Esophagus (tissue), 2 donors: ENCODE results near the gene WDR91. TPM values are rescaled to one million over a fixed set of nuclear protein-coding genes. Genes with fewer than 3 reads are reported as not detected.
"Not testable (repeated sequence)": the region's sequence is repeated elsewhere in the genome, so short reads cannot be mapped to it uniquely, and the experiment has no call there.

Source experiments
- H3K27ac ChIP-seq, 2 donors: one replicate each; pipeline ENCODE4 v1.5.1; 2013; ENCODE audit warnings: low read depth in 2 of 2, mild to moderate bottlenecking in 2 of 2, inconsistent platforms in 1 of 2, low read length in 1 of 2, moderate library complexity in 1 of 2
- H3K27me3 ChIP-seq, 2 donors: one replicate each; pipeline ENCODE4 v1.6.1; 2013; ENCODE audit warnings: low read length in 2 of 2, control low read depth in 1 of 2, mild to moderate bottlenecking in 1 of 2; ENCODE audit not compliant: insufficient read depth in 2 of 2, control insufficient read depth in 1 of 2
- H3K36me3 ChIP-seq, 2 donors: one replicate each; pipeline ENCODE4 v1.6.1; 2013; ENCODE audit warnings: low read length in 1 of 2; ENCODE audit not compliant: control insufficient read depth in 2 of 2, insufficient read depth in 2 of 2
- H3K4me1 ChIP-seq, 2 donors: one replicate each; pipeline ENCODE4 v1.6.1; 2013; ENCODE audit warnings: low read length in 1 of 2; ENCODE audit not compliant: control insufficient read depth in 2 of 2, insufficient read depth in 2 of 2
- H3K4me3 ChIP-seq, 2 donors: one replicate each; pipeline ENCODE4 v1.5.1; 2013; ENCODE audit warnings: low read length in 2 of 2, mild to moderate bottlenecking in 2 of 2, low read depth in 1 of 2, moderate library complexity in 1 of 2
- H3K9me3 ChIP-seq, 2 donors: one replicate each; pipeline ENCODE4 v1.6.1; 2013; ENCODE audit warnings: mild to moderate bottlenecking in 2 of 2, low read depth in 1 of 2, low read length in 1 of 2, moderate library complexity in 1 of 2; ENCODE audit not compliant: control insufficient read depth in 2 of 2, insufficient read depth in 1 of 2
- WGBS, 2 donors: extraction: QIAGEN DNeasy Blood & Tissue Kit; methylation state at CpG; one replicate each; pipeline ENCODE4 v1.1.7; 2013; 5-methylcytosine and 5-hydroxymethylcytosine counted together
- polyA plus RNA-seq, 2 donors: library from polyadenylated mRNA; stranded (reverse); fragments of 200-250 nt; gene quantifications; one replicate each; pipeline ENCODE4 v1.2.3, GENCODE V29; 2013
- donor health status: healthy with polysubstance abuse.
- donor health status: Bipolar disorder and iron deficiency.

Gene WDR91
- polyA plus RNA-seq, 2 donors, result 19.9 to 21.9 TPM

DNA sequence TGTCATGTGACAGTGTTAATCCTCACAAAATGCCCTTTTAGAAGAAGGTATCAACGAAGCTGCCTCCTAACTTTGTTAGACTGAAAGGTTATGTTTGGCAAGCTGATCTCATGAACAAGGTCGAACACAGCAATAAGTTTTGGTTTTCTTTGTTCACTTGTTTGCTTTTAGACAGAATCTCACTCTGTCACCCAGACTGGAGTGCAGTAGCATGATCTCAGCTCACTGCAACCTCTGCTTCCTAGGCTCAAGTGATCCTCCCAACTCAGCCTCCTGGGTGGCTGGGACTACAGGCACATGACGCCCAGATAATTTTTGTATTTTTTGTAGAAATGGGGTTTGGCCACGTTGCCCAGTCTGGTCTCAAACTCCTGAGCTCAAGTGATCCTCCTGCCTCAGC lies 23.4 kb upstream of the WDR91 start:
- Histone ChIP-seq H3K4me1 (no peaks in the 10 kb centered on the region), H3K36me3 (no peaks in the 10 kb centered on the region), H3K27me3 (no peaks in the 10 kb centered on the region), H3K9me3 (peaks cover 3% of the 10 kb centered on the region in 2 donors), H3K27ac (no peak overlapping the region), H3K4me3 (no peak overlapping the region)
- WGBS, 2 donors, result 68 to 69% methylated on average over 4 of the region's 4 CpGs

DNA sequence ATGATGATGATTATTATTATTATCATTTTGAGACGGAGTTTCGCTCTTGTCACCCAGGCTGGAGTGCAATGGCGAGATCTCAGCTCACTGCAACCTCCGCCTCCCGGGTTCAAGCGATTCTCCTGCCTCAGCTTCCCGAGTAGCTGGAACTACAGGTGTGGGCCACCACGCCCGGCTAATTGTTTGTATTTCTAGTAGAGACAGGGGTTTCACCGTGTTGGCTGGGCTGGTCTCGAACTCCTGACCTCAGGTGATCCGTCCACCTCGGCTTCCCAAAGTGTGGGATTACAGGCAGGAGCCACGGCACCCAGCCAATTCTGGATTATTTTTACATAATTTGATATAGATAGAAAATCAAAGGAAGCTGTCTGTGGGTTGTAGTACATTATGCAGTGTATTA lies 22.8 kb upstream of the WDR91 start:
- not testable (repeated sequence) for H3K36me3 ChIP-seq, H3K27me3 ChIP-seq, H3K9me3 ChIP-seq, H3K4me1 ChIP-seq, H3K4me3 ChIP-seq, H3K27ac ChIP-seq
- 82 to 86% methylated on average over 14 of the region's 14 CpGs for WGBS, 2 donors

DNA sequence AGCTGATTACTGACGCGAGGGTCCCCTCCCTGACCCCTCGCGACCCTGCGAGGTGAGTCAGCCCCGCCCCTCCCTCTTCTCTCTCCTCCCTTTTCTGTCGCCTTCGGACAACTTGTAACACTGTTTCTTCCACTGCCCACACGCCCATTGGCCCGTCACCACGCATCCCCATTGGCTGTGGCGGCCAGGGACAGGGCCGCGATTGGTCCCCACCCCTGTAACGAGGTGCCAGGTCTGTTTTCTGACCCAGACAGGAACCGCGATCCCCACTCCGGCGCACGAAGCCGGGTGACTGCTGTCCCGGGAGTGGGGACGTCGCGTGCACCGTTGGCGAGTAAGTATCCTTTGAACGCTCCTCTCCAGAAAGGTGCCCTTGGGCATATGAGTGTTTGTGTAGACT lies 22.2 kb upstream of the WDR91 start, which contains the start of gene STRA8:
TSS of gene STRA8 (plus strand) at position 269 of the 400 bp plus-strand sequence. CDS start 6,687 bp downstream, outside the sequence.
- WGBS, 2 donors, result 91 to 94% methylated on average over 25 to 28 of the region's 28 CpGs

DNA sequence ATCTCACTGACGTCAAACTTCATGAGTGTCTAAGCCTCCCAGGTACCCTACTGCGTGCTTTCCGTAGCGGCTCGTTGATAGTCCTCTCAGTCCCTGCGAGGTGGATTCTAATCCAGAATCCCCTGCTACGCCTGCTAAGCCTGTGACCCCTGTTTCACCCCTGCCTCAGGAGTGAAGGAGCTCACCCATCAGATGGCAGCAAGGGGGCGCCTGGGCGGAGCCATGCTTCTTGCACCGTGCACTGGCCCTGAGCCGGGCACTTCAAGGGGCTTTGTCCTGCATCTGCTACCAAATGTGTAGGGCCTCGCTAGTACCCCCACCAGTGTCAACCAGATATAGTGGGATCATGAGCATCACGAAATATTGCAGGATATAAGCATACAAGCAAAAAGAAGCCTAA lies 21.4 kb upstream of the WDR91 start:
- Histone ChIP-seq H3K4me1 (no peaks in the 10 kb centered on the region), H3K9me3 (peaks cover 0 to 3% of the 10 kb centered on the region in 2 donors)
- WGBS, 2 donors, result 90 to 91% methylated on average over 13 of the region's 13 CpGs

More for the DNA sequence above, 22.2 kb upstream of the WDR91 start, which contains the start of gene STRA8:
- Histone ChIP-seq H3K4me3 (no peak within 1 kb of the TSS), H3K9me3 (peaks cover 3% of the 10 kb centered on the region in 2 donors), H3K27ac (no peak within 1 kb of the TSS), H3K36me3 (no peaks in the 10 kb centered on the region), H3K4me1 (no peaks in the 10 kb centered on the region), H3K27me3 (no peaks in the 10 kb centered on the region)

DNA sequence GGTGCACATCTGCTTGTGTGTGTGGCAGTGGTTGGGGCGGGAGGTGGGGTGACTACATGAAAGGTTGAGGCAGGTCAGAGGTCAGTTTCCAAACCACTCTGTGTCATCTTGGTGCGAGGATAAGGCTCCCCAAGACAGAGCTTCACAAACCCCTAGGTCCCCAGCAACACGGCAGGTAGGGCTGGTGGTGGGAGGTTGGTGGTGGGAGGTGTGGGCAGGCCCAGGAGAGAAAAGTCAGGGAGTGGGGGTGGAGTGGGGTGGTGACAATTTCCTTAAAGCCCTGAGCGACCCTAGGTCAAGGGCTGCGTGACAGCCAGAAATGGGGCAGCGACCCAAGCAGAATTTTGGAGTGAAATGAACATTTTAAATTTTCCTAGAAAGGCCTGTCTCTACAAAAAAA lies 20.8 kb upstream of the WDR91 start:
- Histone ChIP-seq H3K9me3 (peaks cover 0 to 3% of the 10 kb centered on the region in 2 donors), H3K4me1 (no peaks in the 10 kb centered on the region), H3K27ac (no peak overlapping the region), H3K4me3 (no peak overlapping the region), H3K27me3 (no peaks in the 10 kb centered on the region), H3K36me3 (no peaks in the 10 kb centered on the region)
- 94 to 96% methylated on average over 6 of the region's 6 CpGs for WGBS, 2 donors

More for the DNA sequence above, 21.4 kb upstream of the WDR91 start:
- H3K36me3 ChIP-seq, result no peaks in the 10 kb centered on the region
- no peak overlapping the region for H3K4me3 ChIP-seq
- H3K27ac ChIP-seq, result no peak overlapping the region
- H3K27me3 ChIP-seq, result no peaks in the 10 kb centered on the region

DNA sequence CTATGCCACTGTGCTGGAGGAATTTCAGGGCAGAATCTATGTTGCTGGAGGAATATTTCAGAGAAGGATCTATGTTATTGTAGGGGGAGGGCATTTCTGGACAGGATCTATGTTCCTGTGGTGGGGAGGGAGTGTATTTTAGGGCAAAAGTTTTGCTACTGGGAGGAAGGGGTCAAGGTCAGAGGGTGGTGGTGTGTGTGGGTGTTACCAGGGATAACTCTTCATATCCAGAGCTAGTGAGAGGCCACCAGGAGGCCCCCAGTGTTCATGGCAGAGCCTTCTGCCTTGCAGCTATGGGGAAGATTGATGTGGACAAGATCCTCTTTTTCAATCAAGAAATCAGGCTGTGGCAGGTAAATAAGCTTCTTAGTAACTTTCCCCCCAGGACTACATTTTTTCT lies 20.4 kb upstream of the WDR91 start:
- no peak overlapping the region for H3K27ac ChIP-seq
- H3K36me3 ChIP-seq, result no peaks in the 10 kb centered on the region
- no peak overlapping the region for H3K4me3 ChIP-seq
- H3K27me3 ChIP-seq, result no peaks in the 10 kb centered on the region
- H3K9me3 ChIP-seq, result peaks cover 0 to 3% of the 10 kb centered on the region in 2 donors
- H3K4me1 ChIP-seq, result no peaks in the 10 kb centered on the region

DNA sequence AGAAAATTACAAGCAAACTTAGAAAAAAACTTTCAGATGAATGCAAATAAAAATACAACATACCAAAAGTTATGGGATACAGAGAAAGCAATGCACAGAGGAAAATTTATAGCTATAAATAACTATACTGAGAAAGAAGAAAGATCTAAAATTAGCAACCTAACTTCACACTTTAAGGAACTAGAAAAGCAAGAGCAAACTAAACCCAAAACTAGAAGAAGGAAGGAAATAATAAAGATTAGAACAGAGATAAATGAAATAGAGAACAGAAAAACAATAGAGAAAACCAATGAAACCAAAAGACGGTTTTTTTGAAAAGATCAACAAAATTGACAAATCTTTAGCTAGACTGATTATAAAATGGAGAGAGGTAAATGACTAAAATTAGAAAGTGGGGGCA lies 12.7 kb upstream of the WDR91 start:
- H3K9me3 ChIP-seq, result no peaks in the 10 kb centered on the region
- H3K4me3 ChIP-seq, result no peak overlapping the region
- no peaks in the 10 kb centered on the region for H3K27me3 ChIP-seq
- no peak overlapping the region for H3K27ac ChIP-seq
- WGBS, 2 donors, result 45 to 58% methylated on average over 1 of the region's 1 CpG
- no peaks in the 10 kb centered on the region for H3K36me3 ChIP-seq
- H3K4me1 ChIP-seq, result no peaks in the 10 kb centered on the region

DNA sequence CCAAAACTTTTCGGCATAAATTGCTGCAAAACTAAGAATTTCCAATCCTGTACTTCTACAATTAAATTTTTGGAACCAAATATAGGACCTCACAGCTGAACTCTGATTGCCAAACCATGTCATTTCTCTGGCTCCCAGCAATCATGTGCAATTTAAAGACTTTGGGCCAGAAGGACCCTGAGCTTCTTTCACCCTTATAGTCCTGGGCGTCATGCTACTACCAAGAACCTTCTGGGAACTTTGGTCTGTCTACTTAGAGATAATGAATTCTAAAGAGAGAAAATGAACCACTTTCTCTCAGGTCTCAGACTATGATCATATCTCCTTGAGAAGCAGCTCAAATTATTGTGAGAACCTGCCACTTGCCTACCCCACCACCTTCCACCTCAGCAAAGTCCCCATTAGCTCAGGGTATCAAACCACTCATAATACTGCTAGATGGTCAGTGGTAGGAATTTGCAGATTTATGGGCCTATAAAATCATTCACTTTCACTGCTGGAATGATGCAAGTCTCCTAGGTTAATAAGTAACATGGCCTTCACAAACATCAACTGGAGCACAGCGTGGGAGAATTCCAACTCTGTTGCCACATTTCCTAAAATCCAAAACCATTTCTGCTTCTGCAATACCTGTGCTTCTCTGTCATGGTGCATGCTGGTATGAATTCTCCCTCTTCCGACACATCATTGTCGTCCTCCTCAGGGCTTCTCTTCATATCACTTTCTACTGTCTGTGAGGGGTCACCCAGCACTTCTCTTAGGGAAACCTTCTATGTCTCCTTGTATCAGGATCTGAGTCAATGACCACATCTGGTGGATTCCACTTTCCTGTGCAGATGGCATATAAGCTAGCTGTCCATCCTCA lies 6.6 kb upstream of the WDR91 start:
- no peak overlapping the region for H3K27ac ChIP-seq
- H3K9me3 ChIP-seq, result no peaks in the 10 kb centered on the region
- WGBS, 2 donors, result 73 to 93% methylated on average over 5 of the region's 5 CpGs
- no peaks in the 10 kb centered on the region for H3K36me3 ChIP-seq
- no peaks in the 10 kb centered on the region for H3K27me3 ChIP-seq
- no peak overlapping the region for H3K4me3 ChIP-seq
- H3K4me1 ChIP-seq, result peaks cover 0 to 2% of the 10 kb centered on the region in 2 donors

DNA sequence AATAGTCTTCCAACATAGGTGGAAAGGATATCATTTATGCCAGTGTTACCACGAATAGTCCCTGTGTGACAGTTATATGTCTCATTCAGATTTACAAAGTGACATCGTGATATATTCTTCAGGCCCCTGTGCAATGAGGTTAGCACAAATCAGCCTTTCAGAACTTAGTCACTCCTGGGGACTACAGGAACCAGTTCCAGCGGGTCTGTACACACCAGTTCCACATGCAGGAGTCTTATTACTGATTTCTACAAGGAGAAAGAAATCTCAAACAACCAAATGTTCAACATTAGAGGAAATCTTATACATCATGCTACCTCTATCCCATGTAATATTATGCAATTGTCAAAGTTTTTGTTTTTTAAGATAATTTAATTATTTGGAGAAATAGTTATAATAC lies 4.4 kb upstream of the WDR91 start:
- H3K36me3 ChIP-seq, result no peaks in the 10 kb centered on the region
- H3K27ac ChIP-seq, result no peak overlapping the region
- no peaks in the 10 kb centered on the region for H3K27me3 ChIP-seq
- H3K4me3 ChIP-seq, result no peak overlapping the region
- H3K9me3 ChIP-seq, result no peaks in the 10 kb centered on the region
- WGBS, 2 donors, result 77 to 83% methylated on average over 3 of the region's 3 CpGs
- H3K4me1 ChIP-seq, result peaks cover 0 to 2% of the 10 kb centered on the region in 2 donors

DNA sequence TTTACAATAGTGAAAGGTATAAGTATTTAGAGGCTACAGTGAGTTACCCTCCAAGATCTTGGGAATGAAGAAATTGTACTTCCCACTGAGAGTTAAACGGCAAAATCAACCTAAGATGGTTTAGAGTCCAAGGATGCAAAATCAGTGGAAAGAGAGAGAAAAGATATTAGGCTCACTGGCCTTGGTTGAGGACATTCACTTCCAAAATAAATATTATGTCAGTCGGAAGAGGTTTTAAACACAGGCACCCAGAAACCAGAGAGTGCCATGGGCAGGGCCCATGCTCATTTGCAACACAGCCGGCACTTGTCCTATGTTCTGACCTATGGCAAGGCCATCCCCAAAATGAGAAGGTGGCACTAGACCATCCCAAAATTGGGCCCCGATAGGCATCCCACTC lies 3.9 kb upstream of the WDR91 start:
- peaks cover 0 to 6% of the 10 kb centered on the region in 2 donors for H3K4me1 ChIP-seq
- WGBS, 2 donors, result 91 to 93% methylated on average over 4 of the region's 4 CpGs
- H3K27me3 ChIP-seq, result no peaks in the 10 kb centered on the region
- H3K36me3 ChIP-seq, result no peaks in the 10 kb centered on the region
- H3K27ac ChIP-seq, result no peak overlapping the region
- H3K9me3 ChIP-seq, result no peaks in the 10 kb centered on the region
- H3K4me3 ChIP-seq, result no peak overlapping the region
